GM23338 (cell line): Measurements from ENCODE around the gene FETUB. TPM values are rescaled to one million over a fixed set of nuclear protein-coding genes. Genes with fewer than 3 reads are reported as not detected.

Experiments
- ATAC-seq: fragments of 200-7000 bp; cut with Tn5 transposase; 3 replicates; pipeline ENCODE4 v1.9.1; 2020
- DNase-seq: peaks from one replicate; pipeline ENCODE4 v3.0.0-alpha.2; 2015; ENCODE audit warnings: low spot score
- H2AFZ ChIP-seq: fragments of 200-600 bp; sonication (generic); 2 replicates; pipeline ENCODE4 v1.8.0; 2016; ENCODE audit warnings: antibody characterized with exemption, mild to moderate bottlenecking, moderate library complexity
- H3F3A ChIP-seq: fragments of 200-600 bp; sonication (generic); replicated peaks from 2 replicates; pipeline ENCODE4 v1.8.0; 2017; ENCODE audit warnings: antibody characterized with exemption, mixed run types, low read depth
- H3K27ac ChIP-seq: fragments of 200-600 bp; sonication (generic); 2 replicates; pipeline ENCODE4 v1.6.1; 2016; ENCODE audit warnings: low read depth
- H3K27me3 ChIP-seq: fragments of 200-600 bp; sonication (generic); 2 replicates; pipeline ENCODE4 v1.8.0; 2016; ENCODE audit warnings: mild to moderate bottlenecking, mixed run types, moderate library complexity; ENCODE audit not compliant: insufficient read depth
- H3K36me3 ChIP-seq: fragments of 200-600 bp; sonication (generic); 2 replicates; pipeline ENCODE4 v1.8.0; 2016; ENCODE audit warnings: mild to moderate bottlenecking; ENCODE audit not compliant: insufficient read depth
- H3K4me1 ChIP-seq: fragments of 200-600 bp; sonication (generic); 2 replicates; pipeline ENCODE4 v1.8.0; 2016; ENCODE audit warnings: mild to moderate bottlenecking, moderate library complexity; ENCODE audit not compliant: insufficient read depth
- H3K4me2 ChIP-seq: fragments of 200-600 bp; sonication (generic); 2 replicates; pipeline ENCODE4 v1.7.1; 2017; ENCODE audit warnings: mixed run types
- H3K4me3 ChIP-seq: fragments of 200-600 bp; sonication (generic); 2 replicates; pipeline ENCODE4 v1.6.1; 2016; ENCODE audit warnings: mixed run types
- H3K79me2 ChIP-seq: fragments of 200-600 bp; sonication (generic); replicated peaks from 2 replicates; pipeline ENCODE4 v1.8.0; 2017; ENCODE audit warnings: mild to moderate bottlenecking; ENCODE audit not compliant: insufficient read depth
- H3K9me2 ChIP-seq: fragments of 200-600 bp; sonication (generic); 2 replicates; pipeline ENCODE4 v1.8.0; 2017; ENCODE audit not compliant: insufficient read depth
- H4K20me1 ChIP-seq: fragments of 200-600 bp; sonication (generic); replicated peaks from 2 replicates; pipeline ENCODE4 v1.8.0; 2017; ENCODE audit warnings: mild to moderate bottlenecking; ENCODE audit not compliant: insufficient read depth
- H3K27ac Mint-ChIP-seq: 2 replicates; pipeline ENCODE4 v1.8.0; 2020; ENCODE audit warnings: inconsistent platforms, mild to moderate bottlenecking, moderate library complexity, mixed read lengths
- H3K27me3 Mint-ChIP-seq: 3 replicates; pipeline ENCODE4 v1.8.0; 2022; ENCODE audit warnings: low read depth, mild to moderate bottlenecking, moderate library complexity, mixed read lengths, inconsistent platforms; ENCODE audit not compliant: insufficient read depth, poor library complexity
- H3K36me3 Mint-ChIP-seq: 3 replicates; pipeline ENCODE4 v1.8.0; 2021; ENCODE audit warnings: low read depth, mild to moderate bottlenecking, inconsistent platforms, moderate library complexity, mixed read lengths
- H3K4me1 Mint-ChIP-seq: 3 replicates; pipeline ENCODE4 v1.8.0; 2020; ENCODE audit warnings: mild to moderate bottlenecking, inconsistent platforms, mixed read lengths
- H3K4me3 Mint-ChIP-seq: 3 replicates; pipeline ENCODE4 v1.8.0; 2021; ENCODE audit warnings: moderate library complexity, mild to moderate bottlenecking, inconsistent platforms, mixed read lengths
- H3K9me3 Mint-ChIP-seq: 3 replicates; pipeline ENCODE4 v1.8.0; 2020; ENCODE audit warnings: moderate library complexity, mild to moderate bottlenecking, inconsistent platforms, mixed read lengths
- CREB1 ChIP-seq: fragments of 250-450 bp; sonication (Bioruptor Pico); IDR thresholded peaks from 2 replicates; pipeline ENCODE4 v1.5.0; 2020; ENCODE audit warnings: low read depth, mild to moderate bottlenecking, moderate library complexity
- EZH2 ChIP-seq: fragments of 200-600 bp; sonication (generic); IDR thresholded peaks from one replicate; pipeline ENCODE4 v1.8.0; 2017; ENCODE audit warnings: antibody characterized with exemption, mild to moderate bottlenecking, low read depth; ENCODE audit not compliant: unreplicated experiment
- EZH2phosphoT487 ChIP-seq: fragments of 200-600 bp; sonication (generic); IDR thresholded peaks from one replicate; pipeline ENCODE4 v1.8.1; 2018; ENCODE audit warnings: antibody characterized with exemption; ENCODE audit not compliant: unreplicated experiment
- NANOG ChIP-seq: IDR thresholded peaks from 2 replicates; pipeline ENCODE4 v1.6.1; 2016; ENCODE audit warnings: antibody characterized with exemption, borderline replicate concordance
- POLR2AphosphoS5 ChIP-seq: IDR thresholded peaks from 2 replicates; pipeline ENCODE4 v1.6.1; 2016; ENCODE audit warnings: antibody characterized with exemption, low read depth
- STAT1 ChIP-seq: IDR thresholded peaks from one replicate; pipeline ENCODE4 v1.6.1; 2016; ENCODE audit warnings: antibody characterized with exemption; ENCODE audit not compliant: unreplicated experiment
- ZNF114 ChIP-seq: fragments of 250-450 bp; sonication (Bioruptor Pico); IDR thresholded peaks from 2 replicates; pipeline ENCODE4 v1.5.0; 2020; ENCODE audit warnings: mild to moderate bottlenecking, moderate library complexity
- ZNF331 ChIP-seq: fragments of 250-450 bp; sonication (Bioruptor Pico); IDR thresholded peaks from 2 replicates; pipeline ENCODE4 v1.5.0; 2020; ENCODE audit warnings: low read depth, mild to moderate bottlenecking, moderate library complexity
- polyA plus RNA-seq: library from polyadenylated mRNA; unstranded; fragments of >200 nt; fragmentation: Nextera tagmentation; extraction: Ambion mirVana; gene quantifications from 2 replicates; pipeline ENCODE4 v1.2.1, GENCODE V29; 2016
- total RNA-seq: library from RNA; depleted of rRNA; stranded (reverse); fragments of >200 nt; shearing (Covaris generic); gene quantifications from 2 replicates; pipeline ENCODE4 v1.2.3, GENCODE V29; 2014
- TF ChIP-seq, protein P1 (sequence below), 2 experiments: fragments of 200-600 bp in 1 of 2; sonication (generic) in 1 of 2; conservative IDR thresholded peaks; 2 replicates each; pipeline versions ENCODE4 v1.5.1 to v1.6.1; 2016 to 2017; ENCODE audit warnings: antibody characterized with exemption in 2 of 2, low read depth in 2 of 2, mild to moderate bottlenecking in 2 of 2, moderate library complexity in 1 of 2
- TF ChIP-seq, protein P2 (sequence below): IDR thresholded peaks from 2 replicates; pipeline ENCODE4 v1.6.1; 2016; ENCODE audit warnings: antibody characterized with exemption

FETUB gene
- total and polyA plus RNA-seq, 2 experiments from 2014 or later = 0.26 TPM; not detected in 1

DNA sequence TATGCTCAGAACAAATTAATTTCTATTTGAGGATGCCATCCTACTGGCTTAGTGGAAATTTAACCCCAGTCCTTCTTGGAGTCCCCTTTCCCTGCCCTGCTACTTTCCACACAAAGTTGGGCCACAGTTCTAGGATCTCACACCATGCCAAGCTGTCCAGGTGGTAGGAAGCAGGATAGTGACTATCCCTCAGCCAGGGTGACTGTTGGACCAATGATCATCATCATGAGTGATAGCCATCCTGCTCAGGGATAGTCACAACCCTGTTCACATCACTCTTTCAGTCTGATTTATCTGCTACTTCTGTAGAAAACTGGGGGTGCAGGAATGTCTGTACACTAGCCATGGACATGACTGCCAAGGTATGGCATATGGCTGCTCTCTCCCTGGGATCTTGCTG lies 38.4 kb downstream of the FETUB start:
- peaks cover 27% of the 10 kb centered on the region for H3K9me2 ChIP-seq
- DNase-seq = no peak
- Mint-ChIP-seq H3K27me3 (peaks cover 2% of the 10 kb centered on the region), H3K27ac (no peak overlapping the region), H3K4me1 (no peaks in the 10 kb centered on the region), H3K9me3 (no peaks in the 10 kb centered on the region; the same call in 2 of the 3 replicates), H3K36me3 (no peaks in the 10 kb centered on the region), H3K4me3 (no peak overlapping the region)
- H2AFZ ChIP-seq = no peak overlapping the region
- no peaks in the 10 kb centered on the region for H3K27me3 ChIP-seq
- H3K36me3 ChIP-seq = no peaks in the 10 kb centered on the region; the same call in 1 of the 2 replicates
- H3K4me1 ChIP-seq = no peaks in the 10 kb centered on the region
- no peaks in the 10 kb centered on the region for H3F3A ChIP-seq
- no peak overlapping the region for H3K4me2 ChIP-seq
- no peak overlapping the region for H3K4me3 ChIP-seq
- H3K27ac ChIP-seq = no peak overlapping the region
- TF ChIP-seq, protein P1, sequence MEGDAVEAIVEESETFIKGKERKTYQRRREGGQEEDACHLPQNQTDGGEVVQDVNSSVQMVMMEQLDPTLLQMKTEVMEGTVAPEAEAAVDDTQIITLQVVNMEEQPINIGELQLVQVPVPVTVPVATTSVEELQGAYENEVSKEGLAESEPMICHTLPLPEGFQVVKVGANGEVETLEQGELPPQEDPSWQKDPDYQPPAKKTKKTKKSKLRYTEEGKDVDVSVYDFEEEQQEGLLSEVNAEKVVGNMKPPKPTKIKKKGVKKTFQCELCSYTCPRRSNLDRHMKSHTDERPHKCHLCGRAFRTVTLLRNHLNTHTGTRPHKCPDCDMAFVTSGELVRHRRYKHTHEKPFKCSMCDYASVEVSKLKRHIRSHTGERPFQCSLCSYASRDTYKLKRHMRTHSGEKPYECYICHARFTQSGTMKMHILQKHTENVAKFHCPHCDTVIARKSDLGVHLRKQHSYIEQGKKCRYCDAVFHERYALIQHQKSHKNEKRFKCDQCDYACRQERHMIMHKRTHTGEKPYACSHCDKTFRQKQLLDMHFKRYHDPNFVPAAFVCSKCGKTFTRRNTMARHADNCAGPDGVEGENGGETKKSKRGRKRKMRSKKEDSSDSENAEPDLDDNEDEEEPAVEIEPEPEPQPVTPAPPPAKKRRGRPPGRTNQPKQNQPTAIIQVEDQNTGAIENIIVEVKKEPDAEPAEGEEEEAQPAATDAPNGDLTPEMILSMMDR (conservative IDR thresholded peaks at IDR 0.05; ENCODE audit: low read depth in 2 of 2) = no peak
- TF ChIP-seq ZNF114 (CRISPR knock-in tag) (no peak), STAT1 (no peak), EZH2 (no peak), NANOG (no peak)
- H3K79me2 ChIP-seq = no peaks in the 10 kb centered on the region
- no peaks in the 10 kb centered on the region for H4K20me1 ChIP-seq
- no peak for ATAC-seq

DNA sequence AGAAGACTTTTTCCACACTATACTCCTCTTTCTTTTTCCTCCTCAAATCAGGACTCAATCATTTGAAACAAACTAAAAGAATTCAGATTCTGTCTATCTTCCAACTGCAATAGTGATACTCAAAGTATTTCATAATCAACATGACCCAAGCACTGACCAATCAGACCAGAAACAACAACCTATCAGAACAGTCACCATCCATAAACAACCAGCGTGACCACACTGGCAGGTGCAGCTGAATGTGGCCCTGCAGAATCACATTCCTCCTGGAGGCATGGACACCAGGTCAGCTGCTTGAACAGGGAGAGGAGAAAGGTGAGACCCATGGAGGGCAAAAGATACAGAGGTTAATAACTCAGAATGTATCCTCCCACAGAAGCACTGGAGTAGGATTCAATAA lies 39.0 kb downstream of the FETUB start:
- TF ChIP-seq ZNF331 (CRISPR knock-in tag) (no peak), STAT1 (no peak), CREB1 (no peak), POLR2AphosphoS5 (no peak), EZH2phosphoT487 (no peak)
- TF ChIP-seq, protein P2, sequence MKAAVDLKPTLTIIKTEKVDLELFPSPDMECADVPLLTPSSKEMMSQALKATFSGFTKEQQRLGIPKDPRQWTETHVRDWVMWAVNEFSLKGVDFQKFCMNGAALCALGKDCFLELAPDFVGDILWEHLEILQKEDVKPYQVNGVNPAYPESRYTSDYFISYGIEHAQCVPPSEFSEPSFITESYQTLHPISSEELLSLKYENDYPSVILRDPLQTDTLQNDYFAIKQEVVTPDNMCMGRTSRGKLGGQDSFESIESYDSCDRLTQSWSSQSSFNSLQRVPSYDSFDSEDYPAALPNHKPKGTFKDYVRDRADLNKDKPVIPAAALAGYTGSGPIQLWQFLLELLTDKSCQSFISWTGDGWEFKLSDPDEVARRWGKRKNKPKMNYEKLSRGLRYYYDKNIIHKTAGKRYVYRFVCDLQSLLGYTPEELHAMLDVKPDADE = no peak
- no peak overlapping the region for H3K4me3 ChIP-seq
- H3K27me3 Mint-ChIP-seq = peaks cover 2% of the 10 kb centered on the region
- H3K27me3 ChIP-seq = no peaks in the 10 kb centered on the region
- H3K27ac Mint-ChIP-seq = no peak overlapping the region
- no peak overlapping the region for H3K4me2 ChIP-seq
- H4K20me1 ChIP-seq = no peaks in the 10 kb centered on the region
- H3F3A ChIP-seq = no peaks in the 10 kb centered on the region
- H2AFZ ChIP-seq = no peak overlapping the region
- no peak overlapping the region for H3K4me3 Mint-ChIP-seq
- H3K9me3 Mint-ChIP-seq = no peaks in the 10 kb centered on the region; the same call in 2 of the 3 replicates
- DNase-seq = no peak
- H3K36me3 Mint-ChIP-seq = no peaks in the 10 kb centered on the region
- H3K4me1 Mint-ChIP-seq = no peaks in the 10 kb centered on the region
- peaks cover 26% of the 10 kb centered on the region for H3K9me2 ChIP-seq
- H3K79me2 ChIP-seq = no peaks in the 10 kb centered on the region
- H3K4me1 ChIP-seq = no peaks in the 10 kb centered on the region
- no peak for ATAC-seq
- H3K27ac ChIP-seq = no peak overlapping the region
- H3K36me3 ChIP-seq = no peaks in the 10 kb centered on the region
